Dedifferentiated amniotic fluid mesenchymal stem cell (primary cell): ENCODE measurements around the gene HDAC9.
"Not testable (repeated sequence)": the region's sequence is repeated elsewhere in the genome, so short reads cannot be mapped to it uniquely, and the experiment has no call there.

Source experiments
- DNase-seq: peaks from one replicate; pipeline ENCODE4 v3.0.0-alpha.2; 2016; ENCODE audit errors: extremely low spot score

Gene HDAC9

DNA sequence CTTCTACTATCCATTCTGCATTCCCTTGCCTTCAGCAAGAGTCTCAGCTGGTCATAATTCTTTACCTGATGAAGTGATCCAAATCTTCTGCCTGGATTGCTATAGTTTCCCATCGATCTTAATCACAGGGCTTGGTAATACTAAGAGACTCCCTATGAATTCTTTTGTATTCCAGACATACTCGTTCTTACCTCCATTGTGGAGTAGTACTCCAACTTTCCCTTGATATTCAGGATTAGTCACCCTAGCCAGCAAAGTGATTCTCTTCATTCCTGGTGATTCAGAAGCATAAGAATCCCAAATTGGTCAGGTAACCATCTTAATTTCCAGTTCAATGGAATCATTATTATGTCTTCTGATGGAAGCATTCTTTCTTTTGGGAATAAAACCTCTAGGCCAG lies 525.2 kb downstream of the HDAC9 start:
- DNase-seq = no peak

DNA sequence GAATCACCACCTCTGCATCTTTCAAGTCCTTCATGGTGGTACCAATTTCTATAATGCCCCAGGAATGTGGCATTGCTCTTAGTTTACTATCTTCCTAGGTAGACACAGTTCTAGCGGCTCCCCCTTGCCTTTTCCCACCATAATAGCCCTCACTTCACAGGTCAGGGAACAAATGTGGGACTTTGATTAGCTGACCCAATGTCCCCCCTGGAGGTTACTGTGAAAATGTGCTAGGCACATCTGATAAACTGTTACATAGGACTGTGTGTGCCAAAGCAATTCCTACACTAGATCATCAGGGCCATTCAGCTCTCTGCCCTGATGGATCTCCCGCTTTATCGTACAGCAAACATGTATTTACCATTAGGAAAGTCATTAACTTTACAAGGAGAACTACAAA lies 527.9 kb downstream of the HDAC9 start:
- no peak for DNase-seq

DNA sequence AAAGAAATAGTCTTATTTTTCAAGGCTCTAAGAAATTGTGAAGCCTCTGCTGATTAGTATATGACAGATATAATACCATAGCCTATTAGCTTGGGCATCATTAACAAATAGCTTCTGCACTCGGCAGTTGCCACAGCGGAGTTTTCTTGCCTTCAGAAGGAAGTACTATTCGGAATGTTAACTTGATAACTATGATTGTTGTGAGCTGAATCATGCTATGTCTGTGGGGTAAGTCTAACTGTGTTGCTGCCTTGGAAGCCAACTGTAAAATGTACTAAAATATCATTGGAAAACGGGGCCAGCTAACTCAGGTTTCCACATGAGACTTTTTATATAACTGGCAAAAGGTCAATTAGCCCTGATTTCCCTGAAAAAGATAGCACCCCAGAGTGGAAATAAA lies 528.7 kb downstream of the HDAC9 start:
- peak; percentile 83 for DNase-seq

GRCh38 chr7:19026888-19027287 lies 531.3 kb downstream of the HDAC9 start:
- DNase-seq = peak; percentile 37

GRCh38 chr7:19030281-19030680 lies 534.7 kb downstream of the HDAC9 start:
- DNase-seq = no peak

DNA sequence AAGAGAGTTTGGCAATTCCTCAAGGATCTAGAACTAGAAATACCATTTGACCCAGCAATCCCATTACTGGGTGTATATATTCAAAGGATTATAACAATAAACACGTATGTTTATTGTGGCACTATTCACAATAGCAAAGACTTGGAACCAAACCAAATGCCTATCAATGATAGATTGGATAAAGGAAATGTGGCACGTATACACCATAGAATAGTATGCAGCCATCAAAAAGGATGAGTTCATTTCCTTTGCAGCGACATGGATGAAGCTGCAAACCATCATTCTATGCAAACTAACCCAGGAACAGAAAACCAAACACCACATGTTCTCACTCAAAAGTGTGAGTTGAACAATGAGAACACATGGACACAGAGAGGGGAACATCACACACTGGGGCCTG lies 537.4 kb downstream of the HDAC9 start:
- DNase-seq = not testable (repeated sequence)

GRCh38 chr7:19051767-19052375 lies 556.3 kb downstream of the HDAC9 start:
- DNase-seq = peak; percentile 20
